ENCODE measurements around the gene OR52W1.

The OR52W1 gene

GRCh38 chr11:6199174-6199810 is at the start of gene OR52W1:
OR52W1 (plus strand) TSS chr11:6199224; CDS start chr11:6199224, 0 bp downstream.
- DNase-seq = no peak

GRCh38 chr11:6151117-6151516 is 47.9 kb upstream of the OR52W1 start:
- DNase-seq = no peak

- DNase-seq = no peak
Observed at GRCh38 chr11:6152126-6152525, 46.9 kb upstream of the OR52W1 start.

GRCh38 chr11:6156628-6157359 is 42.2 kb upstream of the OR52W1 start:
- no peak for DNase-seq

GRCh38 chr11:6170226-6170625 is 28.8 kb upstream of the OR52W1 start, which contains the start of gene OR52B2:
OR52B2 (minus strand) TSS chr11:6170326; CDS start chr11:6170326, 0 bp downstream.
- no peak for DNase-seq

- no peak for DNase-seq
Observed at GRCh38 chr11:6175440-6175839, 23.6 kb upstream of the OR52W1 start.

- DNase-seq = no peak
Observed at GRCh38 chr11:6191742-6192141, 7.3 kb upstream of the OR52W1 start.

- no peak for DNase-seq
Observed at GRCh38 chr11:6194065-6194581, 4.9 kb upstream of the OR52W1 start.

- DNase-seq = no peak
Observed at GRCh38 chr11:6196396-6196795, 2.6 kb upstream of the OR52W1 start.

GRCh38 chr11:6197466-6198200 is 1.4 kb upstream of the OR52W1 start:
- no peak for DNase-seq

GRCh38 chr11:6200975-6201374 is 2.0 kb downstream of the OR52W1 start:
- DNase-seq = peak; percentile 37

GRCh38 chr11:6201481-6201880 is 2.5 kb downstream of the OR52W1 start:
- DNase-seq = no peak

- no peak for DNase-seq
Observed at GRCh38 chr11:6202041-6202440, 3.0 kb downstream of the OR52W1 start.

GRCh38 chr11:6203327-6203726 is 4.3 kb downstream of the OR52W1 start:
- DNase-seq = no peak

- DNase-seq = no peak
Observed at GRCh38 chr11:6204706-6205105, 5.7 kb downstream of the OR52W1 start.

- DNase-seq = no peak
Observed at GRCh38 chr11:6205366-6205765, 6.3 kb downstream of the OR52W1 start, which contains the start of gene C11orf42. C11orf42 (plus strand) TSS chr11:6205557; CDS start chr11:6205616, 59 bp downstream.

- no peak for DNase-seq
Observed at GRCh38 chr11:6206456-6207180, 7.6 kb downstream of the OR52W1 start.

GRCh38 chr11:6209801-6210200 is 10.8 kb downstream of the OR52W1 start:
- DNase-seq = no peak

- no peak for DNase-seq
Observed at GRCh38 chr11:6210274-6210955, 11.4 kb downstream of the OR52W1 start.

- DNase-seq = no peak
Observed at GRCh38 chr11:6214530-6214929, 15.5 kb downstream of the OR52W1 start.

GRCh38 chr11:6216501-6216900 is 17.5 kb downstream of the OR52W1 start:
- DNase-seq = no peak

- no peak for DNase-seq
Observed at GRCh38 chr11:6217722-6218121, 18.7 kb downstream of the OR52W1 start.
